OCI-LY7 (cell line): ENCODE data around the gene ATP6V0D1. TPM values are rescaled to one million over a fixed set of nuclear protein-coding genes. Genes with fewer than 3 reads are reported as not detected.

Experiments used
- BruUV-seq: library from RNA; stranded (reverse); fragments of 400-500 nt; replicated peaks from 2 replicates; lab custom pipeline; 2021; lab: Mats Ljungman, UMichigan
- CTCF ChIA-PET: fragments of 300-600 bp; sonication (Branson Sonifier 250); formaldehyde crosslinking; loops from one replicate; lab custom pipeline; 2022; ENCODE audit warnings: antibody characterized with exemption; ENCODE audit not compliant: unreplicated experiment; lab: Charles Lee
- POLR2A ChIA-PET: fragments of 300-600 bp; sonication (Branson Sonifier 250); formaldehyde crosslinking; loops from one replicate; lab custom pipeline; 2022; ENCODE audit warnings: antibody characterized with exemption; lab: Charles Lee
- DNase-seq: peaks from one replicate; pipeline ENCODE4 v3.0.0-alpha.2; 2015; ENCODE audit warnings: low spot score
- H2AFZ ChIP-seq: fragments of 200-600 bp; sonication (generic), shearing (Covaris generic); 2 replicates; pipeline ENCODE4 v1.6.1; 2014; ENCODE audit warnings: mild to moderate bottlenecking, antibody characterized with exemption, low read length, moderate library complexity
- H3K27ac ChIP-seq: fragments of 200-600 bp; sonication (generic); 2 replicates; pipeline ENCODE4 v1.5.1; 2014; ENCODE audit warnings: mixed run types, low read depth, mild to moderate bottlenecking, moderate library complexity, low read length, inconsistent platforms; ENCODE audit not compliant: poor library complexity, severe bottlenecking
- H3K36me3 ChIP-seq: fragments of 200-600 bp; sonication (generic); 2 replicates; pipeline ENCODE4 v1.6.1; 2014; ENCODE audit warnings: mild to moderate bottlenecking, antibody characterized with exemption, low read length, moderate library complexity, mixed read lengths; ENCODE audit not compliant: insufficient read depth
- H3K4me1 ChIP-seq: fragments of 200-600 bp; sonication (generic); 2 replicates; pipeline ENCODE4 v1.5.1; 2014; ENCODE audit warnings: mild to moderate bottlenecking, low read length; ENCODE audit not compliant: insufficient read depth, poor library complexity, severe bottlenecking
- H3K4me2 ChIP-seq: fragments of 200-600 bp; sonication (generic); 2 replicates; pipeline ENCODE4 v1.6.1; 2014; ENCODE audit warnings: mild to moderate bottlenecking, low read length
- H3K4me3 ChIP-seq: fragments of 200-600 bp; sonication (generic); 2 replicates; pipeline ENCODE4 v1.5.1; 2014; ENCODE audit warnings: mild to moderate bottlenecking, low read depth, low read length; ENCODE audit not compliant: poor library complexity, severe bottlenecking
- H3K79me2 ChIP-seq: fragments of 200-600 bp; sonication (generic); 2 replicates; pipeline ENCODE4 v1.6.1; 2016; ENCODE audit warnings: low read depth, mild to moderate bottlenecking, low read length, moderate library complexity, mixed read lengths; ENCODE audit not compliant: insufficient read depth
- H3K9me2 ChIP-seq: fragments of 200-600 bp; sonication (generic); 2 replicates; pipeline ENCODE4 v1.6.1; 2016; ENCODE audit warnings: mild to moderate bottlenecking, low read length, mixed read lengths; ENCODE audit not compliant: insufficient read depth
- H3K9me3 ChIP-seq: fragments of 200-600 bp; sonication (generic); 2 replicates; pipeline ENCODE4 v1.6.1; 2014; ENCODE audit warnings: mild to moderate bottlenecking, mixed run types, low read length, mixed read lengths
- H4K20me1 ChIP-seq: fragments of 200-600 bp; sonication (generic); 2 replicates; pipeline ENCODE4 v1.6.1; 2014; ENCODE audit warnings: mild to moderate bottlenecking, antibody characterized with exemption, low read length, moderate library complexity, mixed read lengths; ENCODE audit not compliant: insufficient read depth
- EZH2phosphoT487 ChIP-seq: fragments of 200-600 bp; sonication (generic); IDR thresholded peaks from 2 replicates; pipeline ENCODE4 v1.6.1; 2018; ENCODE audit warnings: low read depth, borderline replicate concordance, mild to moderate bottlenecking, mixed run types, antibody characterized with exemption, low read length, moderate library complexity, mixed read lengths
- intact Hi-C: fragments of 100-400 bp; cut with micrococcal nuclease; formaldehyde crosslinking; loops from one replicate; pipeline ENCODE4 v1.10.0; 2022; ENCODE audit not compliant: unreplicated experiment
- total RNA-seq, 2 experiments: library from RNA; depleted of rRNA in 1 of 2; stranded (reverse); fragments of >200 nt in 1 of 2; shearing (Covaris generic) in 1 of 2; gene quantifications; 2 replicates each; pipeline ENCODE4 v1.2.3, GENCODE V29; 2014 to 2022
- TF ChIP-seq, protein P1 (sequence below): fragments of 200-600 bp; sonication (generic); conservative IDR thresholded peaks from 2 replicates; pipeline ENCODE4 v1.5.1; 2014; ENCODE audit warnings: mild to moderate bottlenecking, antibody characterized with exemption, low read length, moderate library complexity, mixed read lengths

Gene ATP6V0D1
- total RNA-seq, 2 experiments from 2014 or later, result 24.4 to 38.0 TPM

DNA sequence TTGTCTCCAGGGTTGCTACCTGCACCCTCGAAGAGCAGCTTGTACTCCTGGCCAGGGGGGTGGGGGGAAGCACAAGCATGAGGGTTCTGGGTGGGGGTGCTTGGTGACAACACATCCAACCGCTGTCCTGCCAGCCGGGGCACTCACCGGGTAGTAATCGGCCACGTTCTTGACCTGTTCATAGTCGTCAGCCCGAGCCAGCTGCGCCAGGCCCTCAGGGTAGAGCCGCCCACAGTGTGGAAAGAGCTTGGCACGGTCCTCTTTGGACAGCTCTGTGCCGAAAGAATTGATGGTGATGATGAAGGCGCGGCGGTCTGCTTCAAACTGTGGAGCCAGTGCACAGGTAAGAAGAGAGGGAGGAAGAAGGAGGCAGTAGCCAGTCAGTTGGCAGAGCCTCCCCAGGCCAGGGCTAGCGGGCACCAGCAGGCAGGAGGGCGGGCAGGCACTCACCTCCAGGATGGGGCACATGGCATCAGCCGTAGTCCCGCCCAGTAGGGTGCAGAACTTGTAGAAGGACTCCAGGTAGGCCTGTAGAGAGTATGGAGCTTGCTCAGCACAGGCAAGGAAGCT is 42.0 kb downstream of the ATP6V0D1 start:
- Histone ChIP-seq H3K4me2 (no peak overlapping the region), H3K79me2 (no peaks in the 10 kb centered on the region), H3K27ac (no peak overlapping the region), H3K9me3 (no peaks in the 10 kb centered on the region), H3K9me2 (no peaks in the 10 kb centered on the region), H3K4me1 (no peaks in the 10 kb centered on the region), H3K36me3 (peaks cover 11% of the 10 kb centered on the region; the same call in 1 of the 2 replicates), H2AFZ (no peak overlapping the region), H4K20me1 (no peaks in the 10 kb centered on the region), H3K4me3 (no peak overlapping the region)
- POLR2A ChIA-PET, result interaction anchor here (0.6 kb wide), 1 partner anchor 569 kb away, joined by 4 read pairs; no protein-coding TSS in a partner anchor
- no peak for DNase-seq
- intact Hi-C loops, result no loop called here
- TF ChIP-seq, protein P1, sequence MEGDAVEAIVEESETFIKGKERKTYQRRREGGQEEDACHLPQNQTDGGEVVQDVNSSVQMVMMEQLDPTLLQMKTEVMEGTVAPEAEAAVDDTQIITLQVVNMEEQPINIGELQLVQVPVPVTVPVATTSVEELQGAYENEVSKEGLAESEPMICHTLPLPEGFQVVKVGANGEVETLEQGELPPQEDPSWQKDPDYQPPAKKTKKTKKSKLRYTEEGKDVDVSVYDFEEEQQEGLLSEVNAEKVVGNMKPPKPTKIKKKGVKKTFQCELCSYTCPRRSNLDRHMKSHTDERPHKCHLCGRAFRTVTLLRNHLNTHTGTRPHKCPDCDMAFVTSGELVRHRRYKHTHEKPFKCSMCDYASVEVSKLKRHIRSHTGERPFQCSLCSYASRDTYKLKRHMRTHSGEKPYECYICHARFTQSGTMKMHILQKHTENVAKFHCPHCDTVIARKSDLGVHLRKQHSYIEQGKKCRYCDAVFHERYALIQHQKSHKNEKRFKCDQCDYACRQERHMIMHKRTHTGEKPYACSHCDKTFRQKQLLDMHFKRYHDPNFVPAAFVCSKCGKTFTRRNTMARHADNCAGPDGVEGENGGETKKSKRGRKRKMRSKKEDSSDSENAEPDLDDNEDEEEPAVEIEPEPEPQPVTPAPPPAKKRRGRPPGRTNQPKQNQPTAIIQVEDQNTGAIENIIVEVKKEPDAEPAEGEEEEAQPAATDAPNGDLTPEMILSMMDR, result no peak
- TF ChIP-seq EZH2phosphoT487, result no peak
- CTCF ChIA-PET, result no interaction called here
- no TSS peak for BruUV-seq

DNA sequence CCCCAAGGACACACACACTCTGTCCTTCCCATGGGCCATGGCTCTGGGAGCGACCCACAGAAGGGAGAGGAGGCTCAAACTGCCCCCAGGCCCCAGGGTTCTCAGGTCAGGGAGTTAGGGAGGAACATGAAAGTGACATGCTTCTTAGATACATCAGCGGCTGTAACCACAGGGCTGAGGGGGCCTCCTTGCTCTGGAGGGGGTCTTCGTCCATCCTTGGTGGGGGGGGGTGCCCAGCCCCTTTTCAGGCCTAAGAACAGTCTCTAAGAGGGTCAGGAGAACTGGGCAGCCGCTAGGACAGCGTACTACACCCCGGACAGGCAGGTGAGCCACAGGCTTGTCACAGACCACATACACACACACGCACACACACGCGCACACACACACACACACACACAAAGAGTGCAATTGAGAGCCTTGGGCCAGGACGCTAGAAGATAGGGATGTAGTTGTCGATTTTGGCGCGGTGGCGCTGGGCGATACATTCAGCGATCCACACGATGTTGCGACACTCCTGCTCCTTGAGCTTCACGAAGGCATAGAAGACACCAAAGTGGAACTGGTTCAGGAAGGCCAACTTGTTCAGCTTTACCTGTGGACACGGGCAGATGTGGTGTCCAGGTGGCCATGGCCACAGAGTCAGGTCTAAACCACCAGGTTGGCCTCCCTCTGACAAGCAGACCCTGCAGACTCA is 42.7 kb downstream of the ATP6V0D1 start:
- Histone ChIP-seq H4K20me1 (no peaks in the 10 kb centered on the region), H3K9me3 (no peaks in the 10 kb centered on the region), H3K79me2 (no peaks in the 10 kb centered on the region), H3K27ac (no peak overlapping the region), H3K4me1 (no peaks in the 10 kb centered on the region), H3K36me3 (peaks cover 11% of the 10 kb centered on the region; the same call in 1 of the 2 replicates), H3K4me3 (no peak overlapping the region), H3K9me2 (no peaks in the 10 kb centered on the region), H2AFZ (no peak overlapping the region), H3K4me2 (no peak overlapping the region)
- BruUV-seq, result TSS peak; percentile 89
- intact Hi-C loops, result no loop called here
- ChIA-PET CTCF (no interaction called here), POLR2A (interaction anchor here (0.6 kb wide), 1 partner anchor 569 kb away, joined by 4 read pairs; no protein-coding TSS in a partner anchor)
- no peak for TF ChIP-seq EZH2phosphoT487
- TF ChIP-seq, protein P1, result no peak
- no peak for DNase-seq

DNA sequence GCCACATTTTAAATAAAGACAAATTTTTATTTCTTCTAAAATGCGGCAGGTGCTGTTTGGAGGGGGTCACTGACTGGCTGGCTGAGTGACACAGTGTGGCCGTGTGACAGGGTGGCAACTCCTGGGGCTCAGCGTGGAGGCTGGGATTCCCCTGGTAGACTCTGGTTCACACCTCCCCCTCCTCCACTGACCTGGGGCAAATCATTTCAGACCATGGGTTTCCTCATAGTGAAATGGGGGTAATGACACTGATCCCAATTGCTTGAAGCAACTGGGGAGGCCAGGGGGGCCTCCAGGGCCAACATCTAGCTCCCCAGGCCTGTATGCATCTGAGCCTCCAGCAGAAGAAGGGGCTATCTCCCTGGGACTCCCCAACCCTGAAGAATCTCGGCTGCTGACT is 43.4 kb downstream of the ATP6V0D1 start:
- H3K4me2 ChIP-seq, result no peak overlapping the region
- no peaks in the 10 kb centered on the region for H3K9me3 ChIP-seq
- no peak overlapping the region for H3K27ac ChIP-seq
- BruUV-seq, result no TSS peak
- H2AFZ ChIP-seq, result no peak overlapping the region
- CTCF ChIA-PET, result no interaction called here
- H3K4me1 ChIP-seq, result no peaks in the 10 kb centered on the region
- no peaks in the 10 kb centered on the region for H3K79me2 ChIP-seq
- TF ChIP-seq, protein P1, result no peak
- no peak for TF ChIP-seq EZH2phosphoT487
- no peaks in the 10 kb centered on the region for H3K9me2 ChIP-seq
- no peak for DNase-seq
- POLR2A ChIA-PET, result no interaction called here
- peaks cover 11% of the 10 kb centered on the region; the same call in 1 of the 2 replicates for H3K36me3 ChIP-seq
- H4K20me1 ChIP-seq, result no peaks in the 10 kb centered on the region
- intact Hi-C loops, result no loop called here
- no peak overlapping the region for H3K4me3 ChIP-seq
